Cardiac muscle cell (in vitro differentiated cells and primary cell): ENCODE data around the gene KLHL3. TPM values are rescaled to one million over a fixed set of nuclear protein-coding genes. Genes with fewer than 3 reads are reported as not detected.
A peak's percentile ranks its signal among the peaks of the same experiment; 100 is the strongest.

Experiments
- DNase-seq, 2 donors: peaks; one replicate each; pipeline versions ENCODE4 v3.0.0 to v3.0.0-alpha.2; 2010 to 2017; ENCODE audit warnings: low read depth in 1 of 2, low spot score in 1 of 2
- H3K27ac ChIP-seq: fragments of 200-600 bp; sonication (generic); 2 replicates; pipeline ENCODE4 v1.5.1; 2016
- H3K27me3 ChIP-seq: fragments of 200-600 bp; sonication (generic); 2 replicates; pipeline ENCODE4 v1.6.0; 2016; ENCODE audit warnings: control low read depth
- H3K36me3 ChIP-seq: fragments of 200-600 bp; sonication (generic); 2 replicates; pipeline ENCODE4 v1.5.1; 2016; ENCODE audit warnings: control low read depth
- H3K4me1 ChIP-seq: fragments of 200-600 bp; sonication (generic); 2 replicates; pipeline ENCODE4 v1.8.1; 2017; ENCODE audit warnings: low read depth, mild to moderate bottlenecking, mixed run types
- H3K4me3 ChIP-seq: fragments of 200-600 bp; sonication (generic); 2 replicates; pipeline ENCODE4 v1.5.1; 2016; ENCODE audit warnings: mild to moderate bottlenecking
- H3K9me3 ChIP-seq: fragments of 200-600 bp; sonication (generic); 2 replicates; pipeline ENCODE4 v1.5.1; 2017; ENCODE audit warnings: low read depth, mild to moderate bottlenecking, control low read depth
- polyA plus RNA-seq: library from polyadenylated mRNA; unstranded; fragments of >200 nt; fragmentation: Nextera tagmentation; extraction: Ambion mirVana; gene quantifications from 2 replicates; pipeline ENCODE4 v1.2.1, GENCODE V29; 2016
- total RNA-seq: library from RNA; depleted of rRNA; stranded (reverse); fragments of >200 nt; gene quantifications from 2 replicates; pipeline ENCODE4 v1.2.3, GENCODE V29; 2016
- TF ChIP-seq, protein P1 (sequence below): IDR thresholded peaks from 2 replicates; pipeline ENCODE4 v1.5.1; 2012; ENCODE audit warnings: low read depth, mild to moderate bottlenecking, low read length

The KLHL3 gene
- total and polyA plus RNA-seq, 2 experiments from 2014 or later: 11.4 to 16.8 TPM

DNA sequence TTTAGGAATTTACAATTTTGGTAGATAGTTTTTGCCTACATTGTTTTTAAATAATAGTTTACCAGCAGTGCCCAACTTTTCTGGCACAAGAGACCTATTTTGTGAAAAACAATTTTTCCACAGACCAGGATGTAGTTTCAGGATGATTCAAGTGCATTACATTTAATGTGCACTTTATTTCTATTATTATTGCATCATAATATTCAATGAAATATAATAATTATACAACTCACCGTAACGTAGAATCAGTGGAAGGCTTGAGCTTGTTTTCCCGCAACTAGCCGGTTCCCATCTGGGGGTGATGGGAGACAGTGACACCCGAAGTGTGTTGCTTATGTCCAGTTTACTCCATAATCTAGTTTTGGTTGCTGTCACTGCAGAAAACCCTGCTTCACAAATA lies 21.7 kb upstream of the KLHL3 start:
- no peak overlapping the region for H3K4me3 ChIP-seq

DNA sequence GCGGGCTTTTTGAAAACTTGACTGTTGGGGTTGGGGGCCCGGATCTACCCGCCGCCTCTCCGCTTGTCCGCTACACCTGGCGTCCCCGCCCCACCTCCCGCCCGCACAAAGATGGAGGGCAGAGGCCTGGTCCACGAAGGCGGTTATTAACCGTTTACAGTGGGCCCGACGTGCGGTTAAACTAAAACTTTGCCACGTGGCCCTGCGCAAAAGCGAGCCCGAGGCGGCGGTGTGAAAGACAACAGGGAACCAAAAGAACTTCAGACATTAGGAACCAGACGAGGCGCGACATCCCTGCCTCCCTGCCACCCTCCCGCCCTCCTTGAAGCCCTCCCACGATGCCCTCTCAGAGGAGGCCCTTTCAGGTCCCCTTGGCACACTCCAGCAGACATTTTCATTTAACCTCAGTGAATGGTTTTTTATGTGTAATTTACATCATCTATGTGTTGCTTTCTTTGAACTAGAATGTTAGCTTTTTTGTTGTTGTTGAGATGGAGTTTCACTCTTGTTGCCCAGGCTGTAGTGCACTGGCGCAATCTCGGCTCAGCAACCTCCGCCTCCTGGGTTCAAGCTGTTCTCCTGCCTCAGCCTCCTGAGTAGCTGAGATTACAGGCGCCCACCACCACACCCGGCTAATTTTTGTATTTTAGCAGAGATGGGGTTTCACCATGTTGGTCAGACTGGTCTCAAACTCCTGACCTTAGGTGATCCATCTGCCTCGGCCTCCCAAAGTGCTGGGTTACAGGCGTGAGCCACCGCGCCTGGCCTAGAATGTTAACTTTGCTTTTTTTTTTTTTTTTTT lies 19.3 kb upstream of the KLHL3 start:
- H3K4me3 ChIP-seq: peak overlapping the region; percentile 88
- DNase-seq: no peak
- peaks cover 3% of the 10 kb centered on the region for H3K36me3 ChIP-seq
- no peaks in the 10 kb centered on the region for H3K27me3 ChIP-seq
- TF ChIP-seq, protein P1, sequence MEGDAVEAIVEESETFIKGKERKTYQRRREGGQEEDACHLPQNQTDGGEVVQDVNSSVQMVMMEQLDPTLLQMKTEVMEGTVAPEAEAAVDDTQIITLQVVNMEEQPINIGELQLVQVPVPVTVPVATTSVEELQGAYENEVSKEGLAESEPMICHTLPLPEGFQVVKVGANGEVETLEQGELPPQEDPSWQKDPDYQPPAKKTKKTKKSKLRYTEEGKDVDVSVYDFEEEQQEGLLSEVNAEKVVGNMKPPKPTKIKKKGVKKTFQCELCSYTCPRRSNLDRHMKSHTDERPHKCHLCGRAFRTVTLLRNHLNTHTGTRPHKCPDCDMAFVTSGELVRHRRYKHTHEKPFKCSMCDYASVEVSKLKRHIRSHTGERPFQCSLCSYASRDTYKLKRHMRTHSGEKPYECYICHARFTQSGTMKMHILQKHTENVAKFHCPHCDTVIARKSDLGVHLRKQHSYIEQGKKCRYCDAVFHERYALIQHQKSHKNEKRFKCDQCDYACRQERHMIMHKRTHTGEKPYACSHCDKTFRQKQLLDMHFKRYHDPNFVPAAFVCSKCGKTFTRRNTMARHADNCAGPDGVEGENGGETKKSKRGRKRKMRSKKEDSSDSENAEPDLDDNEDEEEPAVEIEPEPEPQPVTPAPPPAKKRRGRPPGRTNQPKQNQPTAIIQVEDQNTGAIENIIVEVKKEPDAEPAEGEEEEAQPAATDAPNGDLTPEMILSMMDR: no peak
- peak overlapping the region; percentile 100 for H3K27ac ChIP-seq
- no peaks in the 10 kb centered on the region for H3K9me3 ChIP-seq
- H3K4me1 ChIP-seq: peaks cover 16% of the 10 kb centered on the region

More for the DNA sequence above, 21.7 kb upstream of the KLHL3 start:
- Histone ChIP-seq H3K36me3 (no peaks in the 10 kb centered on the region), H3K27ac (no peak overlapping the region), H3K4me1 (no peaks in the 10 kb centered on the region), H3K27me3 (no peaks in the 10 kb centered on the region), H3K9me3 (no peaks in the 10 kb centered on the region)
- TF ChIP-seq, protein P1: no peak
- no peak for DNase-seq

DNA sequence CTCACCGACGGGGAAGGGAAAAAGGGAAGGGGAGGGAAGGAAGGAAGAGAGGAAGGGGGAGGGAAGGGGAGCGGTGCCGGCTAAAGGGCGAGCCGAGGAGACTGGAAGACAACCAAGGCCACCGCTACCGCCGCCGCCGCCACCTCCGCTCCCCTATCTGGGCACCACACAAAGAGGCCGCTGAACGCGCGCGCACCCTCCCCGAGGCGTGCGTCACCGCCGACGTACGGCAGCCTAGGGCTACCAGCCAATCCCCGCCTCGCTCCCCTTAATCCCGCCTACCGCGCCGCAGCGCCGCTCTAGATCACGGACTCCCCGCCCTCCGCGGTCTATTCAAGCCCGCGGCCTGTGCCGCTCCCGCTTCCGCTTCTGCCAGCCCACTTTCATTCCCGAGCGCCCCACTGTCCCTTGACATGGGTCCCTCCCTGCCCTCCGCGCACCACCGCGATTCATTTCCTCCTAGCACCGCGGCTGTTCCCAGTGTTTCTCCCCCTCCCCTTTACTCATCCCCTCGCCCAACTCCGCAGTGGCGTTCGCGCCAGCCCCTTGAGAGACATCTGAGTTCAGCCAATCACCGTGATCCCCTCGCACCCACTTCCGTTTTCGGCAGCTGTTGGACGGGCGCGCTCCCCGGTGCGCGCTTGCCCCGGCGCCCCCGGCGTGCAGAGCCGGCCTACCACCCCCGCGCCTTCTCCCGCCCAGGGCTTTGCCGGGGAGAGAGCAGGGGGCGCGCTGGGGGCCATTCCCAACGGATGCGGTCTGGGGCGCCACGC lies 18.5 kb upstream of the KLHL3 start, which contains the start of gene HNRNPA0:
Gene HNRNPA0 (minus strand): TSS at position 176 of the 773 bp plus-strand sequence. CDS start 297 bp downstream, outside the sequence.
- H3K36me3 ChIP-seq: peaks cover 3% of the 10 kb centered on the region
- no peaks in the 10 kb centered on the region for H3K27me3 ChIP-seq
- peak; percentile 98 for DNase-seq
- peak within 1 kb of the TSS; percentile 88 for H3K4me3 ChIP-seq
- no peaks in the 10 kb centered on the region for H3K9me3 ChIP-seq
- TF ChIP-seq, protein P1: peak; percentile 6
- peaks cover 16% of the 10 kb centered on the region for H3K4me1 ChIP-seq
- peak within 1 kb of the TSS; percentile 100 for H3K27ac ChIP-seq

DNA sequence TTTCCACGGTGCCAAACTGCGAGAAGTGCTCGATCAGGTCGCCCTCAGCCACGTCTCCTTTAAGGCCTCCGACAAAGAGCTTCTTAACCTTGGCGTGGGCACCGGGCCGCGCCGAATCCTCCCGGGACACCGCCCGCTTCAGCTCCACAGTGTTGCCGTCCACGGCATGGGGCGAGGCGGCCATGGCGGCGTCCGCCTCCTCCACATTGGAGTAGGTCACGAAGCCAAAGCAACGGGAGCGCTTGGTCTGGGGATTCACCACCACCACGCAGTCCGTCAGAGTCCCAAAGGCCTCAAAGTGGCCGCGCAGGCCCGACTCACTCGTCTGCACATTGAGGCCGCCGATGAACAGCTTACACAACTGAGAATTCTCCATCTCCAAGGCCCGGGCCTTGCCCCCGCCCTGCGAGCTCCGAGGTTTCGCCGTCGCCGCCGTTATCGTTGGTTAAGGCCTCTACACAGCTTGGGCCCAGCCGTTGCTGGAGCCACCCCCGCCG lies 17.9 kb upstream of the KLHL3 start:
- Histone ChIP-seq H3K4me3 (peak overlapping the region; percentile 88), H3K36me3 (peaks cover 3% of the 10 kb centered on the region), H3K9me3 (no peaks in the 10 kb centered on the region), H3K27me3 (no peaks in the 10 kb centered on the region), H3K27ac (peak overlapping the region; percentile 100), H3K4me1 (peaks cover 16% of the 10 kb centered on the region)
- no peak for DNase-seq
- TF ChIP-seq, protein P1: no peak

DNA sequence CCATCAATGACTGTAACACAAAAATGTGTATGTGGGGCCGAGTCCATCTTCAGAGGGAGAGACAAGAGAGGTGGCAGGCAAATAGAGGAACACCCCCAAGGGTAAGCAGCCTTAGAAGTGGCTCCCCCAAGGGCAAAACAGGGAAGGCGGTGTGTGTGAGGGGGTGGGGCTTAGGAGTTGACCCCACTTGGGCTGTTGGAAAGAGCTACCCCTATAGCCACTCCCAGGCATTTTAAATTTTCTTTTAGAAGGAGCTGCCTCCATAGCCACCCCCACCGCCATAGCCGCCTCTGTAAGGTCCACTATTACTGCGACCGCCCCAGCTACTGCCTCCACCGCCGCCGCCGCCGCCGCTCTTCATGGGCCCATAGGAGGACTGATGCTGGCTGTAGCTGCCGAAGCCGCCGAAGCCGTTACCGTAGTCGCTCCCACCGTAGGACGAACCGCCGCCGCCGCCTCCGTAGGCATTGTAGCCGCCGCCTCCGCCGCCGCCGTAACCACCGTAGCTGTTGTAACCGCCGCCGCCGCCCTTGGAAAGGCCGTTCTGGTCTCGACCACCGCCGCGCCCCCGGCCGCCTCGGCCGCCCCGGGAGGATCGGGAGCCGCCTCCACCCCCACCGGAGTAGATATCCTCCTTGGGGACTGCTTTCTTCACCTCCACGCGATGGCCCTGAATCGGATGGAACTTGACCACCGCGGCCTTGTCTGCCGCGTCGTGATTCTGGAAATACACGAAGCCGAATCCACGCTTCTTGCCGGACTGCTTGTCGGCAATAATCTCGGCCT lies 17.2 kb upstream of the KLHL3 start:
- peaks cover 3% of the 10 kb centered on the region for H3K36me3 ChIP-seq
- peak overlapping the region; percentile 88 for H3K4me3 ChIP-seq
- no peaks in the 10 kb centered on the region for H3K27me3 ChIP-seq
- no peaks in the 10 kb centered on the region for H3K9me3 ChIP-seq
- peak; percentile 44 to 64 for DNase-seq
- peak overlapping the region; percentile 100 for H3K27ac ChIP-seq
- TF ChIP-seq, protein P1: no peak
- peaks cover 16% of the 10 kb centered on the region for H3K4me1 ChIP-seq
